ENCODE results near the gene PHACTR3. TPM values are rescaled to one million over a fixed set of nuclear protein-coding genes. Genes with fewer than 3 reads are reported as not detected.

Gene PHACTR3
- total RNA-seq, 1 experiment from 2014 or later = not detected

GRCh38 chr20:59741073-59741472 is 136.7 kb downstream of the PHACTR3 start:
- intact Hi-C loops (cut with micrococcal nuclease) = no loop called here
- no peak for ATAC-seq
- Histone ChIP-seq H3K27me3 (ENCODE audit: insufficient read depth, low read length) (peaks cover 9% of the 10 kb centered on the region; the same call in 1 of the 2 replicates), H3K4me2 (ENCODE audit: low read length) (no peak overlapping the region), H3K79me2 (ENCODE audit: insufficient read depth, low read length) (no peaks in the 10 kb centered on the region), H3K4me1 (ENCODE audit: control insufficient read depth in 1 of 2, insufficient read depth in 2 of 2, low read length in 2 of 2) (peaks cover 4 to 7% of the 10 kb centered on the region in 2 experiments; a peak in 2 of 4 replicates), H3K36me3 (ENCODE audit: control insufficient read depth in 1 of 2, insufficient read depth in 2 of 2, low read length in 2 of 2) (no peaks in the 10 kb centered on the region), H3K4me3 (replicated peaks in 1 of 2; ENCODE audit: low read depth in 1 of 2, low read length in 2 of 2) (no peak overlapping the region), H4K20me1 (ENCODE audit: insufficient read depth) (no peaks in the 10 kb centered on the region), H2AFZ (ENCODE audit: low read depth, low read length, poor library complexity, severe bottlenecking) (no peak overlapping the region), H3K27ac (ENCODE audit: low read depth, low read length) (no peak overlapping the region), H3K9me2 (ENCODE audit: insufficient read depth) (no peaks in the 10 kb centered on the region), H3K9me3 (ENCODE audit: control insufficient read depth in 1 of 2, insufficient read depth in 1 of 2, low read depth in 1 of 2, low read length in 2 of 2) (no peaks in the 10 kb centered on the region), H3K9ac (ENCODE audit: low read length) (no peak overlapping the region)
- DNase-seq (ENCODE audit: low read depth, low spot score) = no peak
- BruUV-seq (replicated peaks) = no TSS peak
- TF ChIP-seq POLR2A (IDR thresholded peaks at IDR 0.05; ENCODE audit: borderline replicate concordance, extremely low read depth, insufficient read depth, insufficient read length) (no peak), POLR2AphosphoS5 (IDR thresholded peaks at IDR 0.05; ENCODE audit: low read depth, low read length) (no peak), ELF1 (IDR thresholded peaks at IDR 0.05; ENCODE audit: borderline replicate concordance, low read depth) (no peak), EZH2phosphoT487 (IDR thresholded peaks at IDR 0.05; ENCODE audit: borderline replicate concordance) (no peak)
- CTCF ChIA-PET = no interaction called here
- RAD21 ChIA-PET (ENCODE audit: low non-redundant PET in 1 of 2, low total read pairs in 2 of 2, uncharacterized antibody in 2 of 2, unreplicated experiment in 2 of 2) = no interaction called here
- POLR2A ChIA-PET = no interaction called here

GRCh38 chr20:59742351-59743095 is 138.2 kb downstream of the PHACTR3 start:
- Histone ChIP-seq H2AFZ (ENCODE audit: low read depth, low read length, poor library complexity, severe bottlenecking) (no peak overlapping the region), H3K36me3 (ENCODE audit: control insufficient read depth in 1 of 2, insufficient read depth in 2 of 2, low read length in 2 of 2) (no peaks in the 10 kb centered on the region), H3K9ac (ENCODE audit: low read length) (no peak overlapping the region), H3K27me3 (ENCODE audit: insufficient read depth, low read length) (peaks cover 9% of the 10 kb centered on the region; the same call in 1 of the 2 replicates), H3K9me2 (ENCODE audit: insufficient read depth) (no peaks in the 10 kb centered on the region), H4K20me1 (ENCODE audit: insufficient read depth) (no peaks in the 10 kb centered on the region), H3K4me1 (ENCODE audit: control insufficient read depth in 1 of 2, insufficient read depth in 2 of 2, low read length in 2 of 2) (peaks cover 4 to 7% of the 10 kb centered on the region in 2 experiments; a peak in 2 of 4 replicates), H3K4me3 (replicated peaks in 1 of 2; ENCODE audit: low read depth in 1 of 2, low read length in 2 of 2) (no peak overlapping the region), H3K27ac (ENCODE audit: low read depth, low read length) (no peak overlapping the region), H3K79me2 (ENCODE audit: insufficient read depth, low read length) (no peaks in the 10 kb centered on the region), H3K4me2 (ENCODE audit: low read length) (no peak overlapping the region), H3K9me3 (ENCODE audit: control insufficient read depth in 1 of 2, insufficient read depth in 1 of 2, low read depth in 1 of 2, low read length in 2 of 2) (no peaks in the 10 kb centered on the region)
- RAD21 ChIA-PET (ENCODE audit: low non-redundant PET in 1 of 2, low total read pairs in 2 of 2, uncharacterized antibody in 2 of 2, unreplicated experiment in 2 of 2) = no interaction called here
- POLR2A ChIA-PET = no interaction called here
- ATAC-seq (no peak), DNase-seq (ENCODE audit: low read depth, low spot score) (no peak)
- CTCF ChIA-PET = no interaction called here
- no TSS peak for BruUV-seq (replicated peaks)
- intact Hi-C loops (cut with micrococcal nuclease) = no loop called here
- no peak for TF ChIP-seq POLR2A (IDR thresholded peaks at IDR 0.05; ENCODE audit: borderline replicate concordance, extremely low read depth, insufficient read depth, insufficient read length)
- no peak for TF ChIP-seq POLR2AphosphoS5 (IDR thresholded peaks at IDR 0.05; ENCODE audit: low read depth, low read length)
- no peak for TF ChIP-seq CTCF (IDR thresholded peaks at IDR 0.05 in 2 of 3, conservative IDR thresholded peaks at IDR 0.05 in 1 of 3; ENCODE audit: borderline replicate concordance in 1 of 3, insufficient read depth in 1 of 3, low read depth in 2 of 3, low read length in 2 of 3)
- TF ChIP-seq FOSL1 (IDR thresholded peaks at IDR 0.05; ENCODE audit: low read depth) = no peak
- TF ChIP-seq EZH2phosphoT487 (IDR thresholded peaks at IDR 0.05; ENCODE audit: borderline replicate concordance) = no peak
- TF ChIP-seq YY1 (IDR thresholded peaks at IDR 0.05; ENCODE audit: extremely low read depth, insufficient replicate concordance, low read depth, low read length) = no peak
- no peak for TF ChIP-seq ATF3 (IDR thresholded peaks at IDR 0.05)
- TF ChIP-seq EGR1 (IDR thresholded peaks at IDR 0.05; ENCODE audit: low read depth) = no peak
- no peak for TF ChIP-seq REST (IDR thresholded peaks at IDR 0.05; ENCODE audit: low read depth)
- no peak for TF ChIP-seq ZFX (IDR thresholded peaks at IDR 0.05)
- TF ChIP-seq JUND (IDR thresholded peaks at IDR 0.05) = no peak

All from HCT116 (cell line).